Measurements from ENCODE around the gene TNK1.
"Not testable (repeated sequence)": the region's sequence is repeated elsewhere in the genome, so short reads cannot be mapped to it uniquely, and the experiment has no call there.

Gene TNK1

DNA sequence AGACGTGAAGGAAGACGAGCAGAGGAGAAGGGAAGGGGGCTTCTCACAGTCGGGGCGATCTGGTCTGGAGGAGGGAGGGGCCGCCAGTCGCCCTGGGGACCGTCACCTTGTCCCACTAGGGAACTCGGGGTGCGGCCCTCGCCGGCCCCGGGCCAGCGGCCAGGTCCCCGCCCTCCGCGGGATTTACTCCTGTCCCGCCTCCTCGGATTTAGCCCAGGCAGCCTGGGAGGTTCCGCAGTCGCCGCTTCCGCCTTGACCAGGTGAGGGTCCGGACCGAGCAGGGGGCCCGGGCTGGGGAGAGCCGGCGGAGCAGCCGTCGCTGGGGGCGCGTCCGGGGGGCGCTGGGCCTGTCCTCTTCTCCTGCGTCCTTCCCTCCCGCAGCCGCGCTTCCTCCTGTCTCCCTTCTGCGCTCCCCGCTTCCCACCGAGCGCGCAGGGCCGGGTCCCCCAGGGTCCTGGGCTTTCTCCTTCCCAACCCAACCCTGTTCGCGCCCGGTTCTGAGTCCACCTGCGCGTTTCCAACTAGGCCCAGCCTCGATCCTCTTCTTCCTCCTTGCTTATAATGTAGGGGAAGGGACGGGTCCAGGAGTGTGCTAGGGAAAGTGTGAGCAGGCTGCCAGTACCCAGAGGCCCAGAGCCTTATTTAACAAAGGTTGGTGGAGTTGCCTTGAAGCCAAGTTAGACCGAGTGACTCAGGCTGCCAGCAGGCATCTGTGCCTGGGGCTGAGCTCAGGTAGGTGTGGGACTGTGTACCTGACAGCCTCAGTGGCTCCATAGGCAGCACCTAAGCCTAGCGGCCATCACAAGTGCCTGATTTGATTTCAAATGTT, at the start of gene TNK1:
TNK1 (plus strand) TSS at position 235 of the 829 bp plus-strand sequence. CDS start 1,838 bp downstream, outside the sequence.
- peak in 1 of 2 experiments; percentile 48 for DNase-seq

DNA sequence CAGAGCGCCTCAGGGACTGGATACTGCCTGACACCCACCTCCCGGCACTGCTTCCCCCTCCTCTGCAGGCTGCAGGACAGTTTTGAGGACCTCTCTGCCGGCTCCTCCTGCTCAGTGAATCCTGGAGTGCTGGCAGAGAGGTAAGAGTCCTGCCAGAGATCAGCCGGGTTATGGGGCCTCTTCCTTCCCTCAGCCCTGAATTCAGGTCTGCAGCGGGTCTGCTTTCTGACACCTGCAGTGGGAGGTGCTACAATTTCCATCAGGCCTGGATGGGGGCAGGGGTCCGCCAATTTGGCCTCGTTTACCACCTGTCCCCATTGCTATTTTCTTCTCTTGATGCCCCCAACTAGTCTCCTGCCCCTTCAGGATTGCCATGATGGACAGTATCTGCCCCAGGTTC, 48.8 kb upstream of the TNK1 start:
- DNase-seq: no peak

DNA sequence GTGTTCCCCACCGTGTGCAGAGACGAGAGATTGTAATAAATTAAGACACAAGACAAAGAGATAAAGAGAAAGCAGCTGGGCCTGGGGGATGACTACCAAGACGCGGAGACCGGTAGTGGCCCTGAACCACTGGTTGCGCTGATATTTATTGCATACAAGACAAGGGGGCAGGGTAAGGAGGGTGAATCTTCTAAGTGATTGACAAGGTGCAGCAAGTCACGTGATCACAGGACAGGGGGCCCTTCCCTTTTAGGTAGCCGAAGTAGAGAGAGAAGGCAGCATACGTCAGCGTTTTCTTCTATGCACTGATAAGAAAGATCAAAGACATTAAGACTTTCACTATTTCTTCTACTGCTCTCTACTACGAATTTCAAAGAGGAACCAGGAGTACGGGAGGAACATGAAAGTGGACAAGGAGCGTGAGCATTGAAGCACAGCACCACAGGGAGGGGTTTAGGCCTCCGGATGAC, 48.3 kb upstream of the TNK1 start:
- not testable (repeated sequence) for DNase-seq

DNA sequence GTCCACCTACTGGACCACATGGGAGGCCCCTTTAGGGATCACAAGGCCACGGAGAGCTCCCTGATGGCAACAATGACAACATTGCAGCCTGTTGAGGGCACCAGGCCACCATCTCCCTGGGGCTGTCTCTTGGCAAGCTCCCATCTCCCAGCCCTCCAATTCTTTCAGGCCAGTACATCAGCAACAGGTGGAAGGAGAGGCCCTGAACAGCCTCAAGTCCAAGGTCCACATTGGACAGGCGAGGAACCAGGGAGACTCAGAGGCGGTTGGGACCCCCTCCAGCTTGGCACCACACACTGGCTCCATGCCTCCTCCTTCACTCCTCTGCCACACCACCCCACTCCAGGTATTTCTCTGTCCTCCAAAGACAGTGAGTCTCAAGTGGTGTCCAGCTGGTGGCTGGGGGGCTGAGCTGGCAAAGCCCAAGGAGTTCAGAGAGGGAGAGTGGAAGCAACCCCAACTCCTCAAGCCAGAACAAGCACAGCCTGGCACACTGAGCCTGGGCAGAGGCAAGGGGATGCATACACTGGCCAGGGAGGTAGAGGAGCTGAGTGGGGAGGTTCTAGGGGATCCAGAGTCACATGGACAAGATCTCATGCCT, 45.9 kb upstream of the TNK1 start:
- DNase-seq: no peak

DNA sequence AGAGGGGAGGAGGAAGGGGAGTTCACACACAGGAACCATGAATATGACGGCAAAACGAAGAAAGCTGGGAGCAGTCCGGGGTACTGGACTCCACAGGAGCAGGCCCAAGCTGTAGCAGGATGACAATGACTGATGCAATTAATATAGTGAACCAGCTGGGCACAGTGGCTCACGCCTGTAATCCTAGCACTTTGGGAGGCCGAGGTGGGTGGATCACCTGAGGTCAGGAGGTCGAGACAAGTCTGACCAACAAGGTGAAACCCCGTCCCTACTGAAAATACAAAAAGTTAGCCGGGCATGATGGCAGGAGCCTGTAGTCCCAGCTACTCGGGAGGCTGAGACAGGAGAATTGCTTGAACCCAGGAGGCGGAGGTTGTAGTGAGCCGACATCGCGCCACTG, 45.1 kb upstream of the TNK1 start:
- DNase-seq: not testable (repeated sequence)

DNA sequence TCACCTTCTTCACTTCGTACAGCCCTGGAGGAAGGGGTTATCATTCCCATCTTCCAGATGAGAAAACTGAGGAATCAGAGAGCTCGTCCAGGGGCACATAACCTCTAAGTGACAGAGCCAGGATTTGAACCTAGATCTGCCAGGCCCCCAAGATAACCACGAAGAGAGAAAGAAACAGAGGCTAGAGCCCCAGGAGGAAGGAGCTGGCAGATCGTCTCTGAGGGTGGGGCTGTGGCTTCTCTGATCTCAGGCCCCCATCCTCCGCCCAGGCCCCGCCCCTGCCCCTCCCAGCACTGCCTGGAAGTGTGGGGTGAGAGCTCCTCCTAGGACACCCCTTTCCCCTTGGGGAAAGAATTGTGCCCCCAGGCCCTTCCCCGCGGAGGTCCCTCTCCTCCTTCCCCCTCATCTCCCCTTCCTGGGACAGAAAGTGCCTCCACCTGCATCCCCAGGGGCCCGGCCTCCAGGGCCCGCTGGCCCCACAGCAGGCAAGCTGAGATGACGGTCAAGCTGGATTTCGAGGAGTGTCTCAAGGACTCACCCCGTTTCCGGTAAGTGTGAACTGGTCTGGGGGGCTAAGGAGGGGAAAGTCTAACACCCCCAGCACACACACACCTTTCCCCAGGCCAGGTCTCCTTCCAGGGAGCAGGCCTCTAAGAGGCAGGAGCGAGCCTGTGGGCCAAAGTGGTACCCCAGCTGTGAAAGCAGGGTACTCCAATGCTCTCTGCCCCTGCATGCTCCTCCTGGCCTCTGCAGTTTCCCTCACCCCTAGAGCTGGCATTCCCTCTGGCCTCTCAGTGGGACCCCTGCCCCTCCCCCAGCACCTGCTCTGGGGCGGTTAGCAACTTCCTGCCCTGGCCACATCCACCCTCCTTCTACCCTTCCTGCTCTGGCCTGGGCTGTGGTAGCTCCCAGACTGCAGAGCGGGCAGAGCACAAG, 44.4 kb upstream of the TNK1 start, which contains the start of gene ACAP1:
ACAP1 (plus strand) TSS at position 290 of the 936 bp plus-strand sequence; CDS start at position 496, 206 bp downstream.
- no peak for DNase-seq

DNA sequence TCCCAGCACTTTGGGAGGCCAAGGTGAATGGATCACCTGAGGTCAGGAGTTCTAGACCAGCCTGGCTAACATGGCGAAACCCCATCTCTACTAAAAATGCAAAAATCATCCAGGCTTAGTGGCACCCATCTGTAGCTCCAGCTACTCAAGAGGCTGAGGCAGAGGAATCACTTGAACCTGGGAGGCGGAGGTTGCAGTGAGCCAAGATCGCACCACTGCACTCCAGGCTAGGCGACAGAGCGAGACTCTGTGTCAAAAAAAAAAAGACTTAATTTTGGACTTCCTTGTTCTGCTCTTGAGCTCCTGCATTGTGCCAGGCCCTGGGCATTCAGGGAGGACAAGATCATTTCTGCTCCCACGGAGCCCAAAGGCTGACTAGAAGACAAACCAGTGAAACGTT, 43.3 kb upstream of the TNK1 start:
- not testable (repeated sequence) for DNase-seq

DNA sequence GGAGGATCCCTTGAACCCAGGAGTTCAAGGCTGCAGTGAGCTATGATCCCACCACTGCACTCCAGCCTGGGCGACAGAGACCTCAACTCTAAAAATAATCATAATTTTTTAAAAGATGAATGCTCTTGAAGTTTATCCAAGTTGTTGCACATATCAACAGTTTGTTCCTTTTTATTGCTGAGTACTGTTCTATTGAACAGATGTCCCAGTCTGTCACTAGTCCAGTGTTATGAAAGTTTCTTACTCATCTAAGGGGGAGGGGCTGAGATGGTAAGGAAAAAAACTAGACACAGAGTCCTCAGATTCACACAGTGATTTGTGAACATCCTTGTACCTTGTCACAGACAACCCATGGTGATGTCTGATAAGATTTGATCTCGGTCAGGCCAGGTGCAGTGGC, 40.7 kb upstream of the TNK1 start:
- no peak for DNase-seq

DNA sequence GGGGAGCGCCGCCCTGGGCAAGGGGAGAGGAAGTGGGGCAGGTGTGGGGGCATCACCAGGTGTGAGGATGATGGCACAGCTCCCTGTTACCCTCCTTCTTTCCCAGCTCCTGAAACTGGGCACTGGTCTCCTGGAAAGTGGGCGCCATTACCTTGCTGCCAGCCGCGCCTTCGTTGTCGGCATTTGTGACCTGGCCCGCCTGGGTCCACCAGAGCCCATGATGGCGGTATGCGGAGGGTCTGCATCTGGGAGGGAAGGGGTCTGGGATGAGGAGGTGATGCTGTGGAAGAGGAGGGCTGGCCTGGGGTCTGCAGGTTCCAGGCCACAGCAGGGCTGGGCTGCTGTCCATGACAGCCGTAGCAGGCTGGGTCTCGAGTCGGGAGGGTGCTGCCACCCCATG, 39.0 kb upstream of the TNK1 start:
- DNase-seq: no peak

DNA sequence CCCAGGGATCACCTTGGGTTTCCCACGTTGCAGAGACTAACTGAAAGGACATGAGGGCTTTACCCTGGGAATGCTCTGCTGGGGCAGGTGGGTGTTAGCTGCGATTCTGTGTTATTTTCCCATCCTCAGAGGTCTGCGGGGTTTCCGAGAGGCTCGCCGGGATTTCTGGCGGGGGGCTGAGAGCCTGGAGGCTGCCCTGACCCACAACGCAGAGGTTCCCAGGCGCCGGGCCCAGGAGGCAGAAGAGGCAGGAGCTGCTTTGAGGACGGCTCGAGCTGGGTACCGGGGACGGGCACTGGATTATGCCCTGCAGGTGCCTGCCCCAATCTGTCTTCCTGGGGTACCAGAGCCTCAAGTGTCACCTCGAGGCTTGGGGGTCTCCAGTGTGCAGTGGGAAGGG, 37.6 kb upstream of the TNK1 start:
- no peak for DNase-seq

DNA sequence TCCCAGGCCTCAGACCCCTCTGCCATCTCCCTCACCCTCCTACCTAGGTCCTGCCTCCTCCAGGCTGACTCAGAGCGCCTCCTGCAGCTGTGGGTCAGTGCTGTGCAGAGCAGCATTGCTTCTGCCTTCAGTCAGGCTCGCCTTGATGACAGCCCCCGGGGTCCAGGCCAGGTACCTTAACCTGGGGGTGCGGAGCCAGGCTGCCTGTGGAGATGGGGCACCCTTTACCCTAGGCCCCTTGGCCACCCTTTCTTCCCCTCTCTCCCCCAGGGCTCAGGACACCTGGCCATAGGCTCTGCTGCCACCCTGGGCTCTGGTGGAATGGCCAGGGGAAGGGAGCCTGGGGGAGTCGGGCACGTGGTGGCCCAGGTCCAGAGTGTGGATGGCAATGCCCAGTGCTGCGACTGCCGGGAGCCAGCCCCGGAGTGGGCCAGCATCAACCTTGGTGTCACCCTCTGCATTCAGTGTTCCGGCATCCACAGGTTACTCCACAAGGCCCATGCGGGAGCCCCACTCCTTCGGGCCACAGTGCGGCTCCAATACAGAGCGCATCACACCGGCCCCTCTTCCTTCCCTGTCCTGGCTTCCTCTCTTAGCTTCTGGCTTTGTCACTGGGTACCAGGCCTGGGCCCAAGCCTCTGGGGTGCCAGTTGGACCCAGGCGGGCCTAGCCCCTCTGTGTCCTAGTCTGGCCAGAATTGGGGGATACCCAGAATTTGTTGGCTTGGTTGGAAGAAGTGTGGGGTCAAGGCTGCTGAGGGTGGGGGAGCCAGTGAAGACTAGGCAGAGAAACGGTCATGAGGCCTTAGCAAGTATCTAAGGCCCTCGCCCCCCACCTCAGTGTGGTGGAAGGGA, 33.9 kb upstream of the TNK1 start:
- no peak for DNase-seq

DNA sequence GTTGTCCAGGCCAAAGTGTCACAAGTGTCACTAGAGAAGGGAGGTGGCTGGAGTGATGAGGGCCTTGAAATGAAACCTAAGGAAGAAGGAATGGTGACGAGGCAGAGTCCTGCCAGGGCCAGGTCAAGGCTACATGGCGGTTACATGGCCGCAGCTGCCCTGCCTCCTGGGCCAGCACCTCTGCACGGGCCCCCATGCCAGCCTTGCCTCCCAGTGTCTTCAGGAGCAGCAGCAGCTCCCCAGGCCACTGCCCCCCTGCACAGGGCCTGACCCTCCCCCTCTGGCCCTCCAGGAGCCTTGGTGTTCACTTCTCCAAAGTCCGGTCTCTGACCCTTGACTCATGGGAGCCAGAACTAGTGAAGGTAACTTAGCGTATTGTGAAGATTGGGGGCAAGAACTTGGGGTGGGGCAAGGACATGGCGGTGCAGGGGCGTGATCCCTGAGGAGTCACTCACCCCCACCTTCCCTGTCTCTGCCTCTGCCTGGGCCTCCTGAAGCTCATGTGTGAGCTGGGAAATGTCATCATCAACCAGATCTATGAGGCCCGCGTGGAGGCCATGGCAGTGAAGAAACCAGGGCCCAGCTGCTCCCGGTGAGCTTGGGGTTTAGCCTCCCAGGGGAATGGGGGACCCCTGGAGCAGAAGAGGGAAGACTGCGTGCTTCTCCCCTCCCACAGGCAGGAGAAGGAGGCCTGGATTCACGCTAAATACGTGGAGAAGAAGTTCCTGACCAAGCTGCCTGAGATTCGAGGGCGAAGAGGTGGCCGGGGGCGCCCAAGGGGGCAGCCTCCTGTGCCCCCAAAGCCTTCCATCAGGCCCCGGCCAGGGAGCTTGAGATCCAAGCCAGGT, 33.0 kb upstream of the TNK1 start:
- DNase-seq: no peak

DNA sequence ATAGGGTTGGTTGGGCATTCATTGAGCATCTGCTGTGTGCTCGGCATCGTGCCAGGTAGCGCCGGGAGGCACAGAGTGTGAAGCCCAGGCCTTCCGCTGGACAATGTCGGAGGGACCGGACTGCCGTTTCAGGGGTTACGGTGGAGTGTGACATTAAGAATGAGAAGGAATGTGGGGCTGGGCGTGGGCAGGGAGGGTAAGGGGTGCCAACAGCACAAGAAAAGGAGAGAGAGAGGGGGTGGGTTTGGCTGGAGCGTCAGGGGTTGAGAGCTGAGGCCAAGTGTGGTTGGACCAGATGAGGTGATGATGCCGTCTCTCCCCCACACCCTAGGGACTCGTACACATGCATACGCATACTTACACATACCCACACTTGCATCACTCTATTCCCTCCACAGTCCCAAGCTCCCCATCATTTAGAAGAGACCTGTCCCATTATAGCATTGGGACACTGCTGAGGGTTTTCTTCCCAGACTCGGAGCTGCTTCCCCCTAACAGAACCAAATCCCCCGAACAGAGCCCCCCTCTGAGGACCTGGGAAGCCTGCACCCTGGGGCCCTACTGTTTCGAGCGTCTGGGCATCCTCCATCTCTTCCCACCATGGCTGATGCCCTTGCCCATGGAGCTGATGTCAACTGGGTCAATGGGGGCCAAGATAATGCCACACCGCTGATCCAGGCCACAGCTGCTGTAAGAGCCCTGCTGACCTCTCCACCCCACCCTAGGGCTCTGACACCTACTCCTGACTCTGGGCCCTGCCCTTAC, 32.2 kb upstream of the TNK1 start:
- no peak for DNase-seq

DNA sequence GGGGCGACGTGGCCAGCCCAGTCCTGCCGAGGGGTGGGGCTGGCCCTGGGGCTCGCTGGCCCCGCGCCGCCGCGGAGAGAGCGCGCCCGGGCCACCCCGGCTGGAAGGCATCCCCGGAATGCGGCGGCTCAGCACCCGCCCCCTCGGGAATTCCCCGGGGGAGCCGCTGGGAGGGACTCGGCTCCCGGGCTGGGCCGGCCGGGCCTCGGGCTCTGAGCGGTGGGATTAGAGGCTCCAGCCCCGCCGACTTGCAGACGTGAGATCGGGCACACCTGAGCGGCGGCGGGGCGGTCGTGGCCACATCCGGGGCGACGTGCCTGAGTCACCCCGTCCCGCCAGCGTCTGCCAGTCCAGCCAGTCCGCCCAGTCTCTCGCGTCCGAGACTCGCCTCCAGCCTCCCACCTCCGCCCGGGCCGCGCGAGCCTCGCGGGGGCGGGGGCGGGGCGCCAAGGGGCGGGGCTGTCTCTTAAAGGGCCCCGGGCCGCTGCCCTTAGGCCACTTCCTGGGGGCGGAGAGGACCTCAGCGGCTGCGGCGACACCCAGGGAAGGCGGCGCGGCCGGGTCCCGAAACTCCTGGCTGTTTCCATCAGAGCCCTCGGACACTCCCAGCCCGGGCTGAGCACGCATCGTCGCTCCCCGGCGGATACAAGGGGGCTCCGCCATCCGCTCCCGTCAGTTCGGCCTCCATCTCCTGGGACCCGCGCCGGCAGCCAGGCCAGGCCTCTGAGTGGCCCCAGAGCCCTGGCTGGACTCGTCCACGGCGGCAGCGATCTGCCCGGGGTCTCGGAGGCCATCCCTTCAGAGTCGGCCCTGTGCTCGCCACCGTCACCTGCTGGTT, 29.0 kb upstream of the TNK1 start, which contains the start of gene KCTD11:
KCTD11 (plus strand) TSS at position 498 of the 838 bp plus-strand sequence.
- peak in 1 of 2 experiments; percentile 76 for DNase-seq

DNA sequence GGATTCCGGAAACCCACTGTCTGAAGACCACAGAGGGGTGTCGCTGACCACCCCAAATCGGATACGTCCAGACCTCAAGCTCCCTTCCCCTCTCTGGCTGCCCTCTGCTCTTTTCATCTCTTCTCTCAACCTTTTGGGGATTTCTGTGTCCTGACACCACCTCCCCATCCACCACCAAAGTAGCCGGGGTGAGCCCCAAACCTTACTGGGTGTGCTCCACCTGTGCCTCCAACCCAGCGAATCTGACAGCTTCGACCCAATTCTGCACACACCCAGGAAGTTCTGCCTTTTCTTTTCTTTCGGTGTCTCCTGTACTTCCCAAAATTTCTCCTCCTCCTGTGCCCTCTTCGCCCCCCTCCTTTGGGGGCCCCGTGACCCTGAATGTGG, 28.4 kb upstream of the TNK1 start:
- no peak for DNase-seq

DNA sequence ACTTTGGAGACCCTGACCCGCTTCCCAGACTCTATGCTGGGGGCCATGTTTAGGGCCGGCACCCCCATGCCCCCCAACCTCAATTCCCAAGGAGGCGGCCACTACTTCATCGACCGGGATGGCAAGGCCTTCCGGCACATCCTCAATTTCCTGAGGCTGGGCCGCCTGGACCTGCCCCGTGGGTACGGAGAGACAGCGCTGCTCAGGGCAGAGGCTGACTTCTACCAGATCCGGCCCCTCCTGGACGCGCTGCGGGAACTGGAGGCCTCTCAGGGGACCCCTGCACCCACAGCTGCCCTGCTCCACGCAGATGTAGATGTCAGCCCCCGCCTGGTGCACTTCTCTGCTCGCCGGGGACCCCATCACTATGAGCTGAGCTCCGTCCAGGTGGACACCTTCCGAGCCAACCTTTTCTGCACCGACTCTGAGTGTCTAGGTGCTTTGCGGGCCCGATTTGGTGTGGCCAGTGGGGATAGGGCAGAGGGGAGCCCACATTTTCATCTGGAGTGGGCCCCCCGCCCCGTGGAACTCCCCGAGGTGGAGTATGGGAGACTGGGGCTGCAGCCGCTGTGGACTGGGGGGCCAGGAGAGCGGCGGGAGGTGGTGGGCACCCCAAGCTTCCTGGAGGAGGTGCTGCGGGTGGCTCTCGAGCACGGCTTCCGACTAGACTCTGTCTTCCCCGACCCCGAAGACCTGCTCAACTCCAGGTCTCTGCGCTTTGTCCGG, 27.8 kb upstream of the TNK1 start:
- DNase-seq: no peak

DNA sequence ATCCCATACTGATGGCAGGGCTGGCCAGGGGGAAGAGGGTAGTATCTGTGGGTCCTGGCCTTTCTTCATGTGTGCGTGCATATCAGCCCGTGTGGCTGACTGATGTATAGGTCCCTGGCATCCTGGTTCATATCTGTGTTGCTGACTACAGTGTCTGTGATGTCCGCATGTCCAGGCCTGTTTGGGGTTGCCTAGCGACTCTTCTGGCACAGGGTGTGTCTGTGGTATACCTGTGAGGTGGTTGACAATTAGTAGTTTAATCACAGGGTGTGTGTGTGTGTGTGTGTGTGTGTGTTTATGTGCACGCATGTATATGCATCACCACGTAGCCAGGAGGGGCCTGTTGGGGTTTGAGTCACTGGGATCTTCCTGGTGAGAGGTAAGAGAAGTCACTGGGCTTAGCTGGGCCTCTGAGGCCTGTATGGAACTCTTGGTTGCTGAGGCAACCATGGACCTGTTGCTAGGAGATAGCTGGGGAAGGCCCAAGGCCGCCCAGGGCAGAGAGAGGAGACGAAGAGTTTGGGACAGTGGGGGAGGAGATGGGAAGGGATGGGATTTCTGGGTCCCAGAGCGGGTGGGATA, 26.5 kb upstream of the TNK1 start:
- DNase-seq: peak in 1 of 2 experiments; percentile 22

DNA sequence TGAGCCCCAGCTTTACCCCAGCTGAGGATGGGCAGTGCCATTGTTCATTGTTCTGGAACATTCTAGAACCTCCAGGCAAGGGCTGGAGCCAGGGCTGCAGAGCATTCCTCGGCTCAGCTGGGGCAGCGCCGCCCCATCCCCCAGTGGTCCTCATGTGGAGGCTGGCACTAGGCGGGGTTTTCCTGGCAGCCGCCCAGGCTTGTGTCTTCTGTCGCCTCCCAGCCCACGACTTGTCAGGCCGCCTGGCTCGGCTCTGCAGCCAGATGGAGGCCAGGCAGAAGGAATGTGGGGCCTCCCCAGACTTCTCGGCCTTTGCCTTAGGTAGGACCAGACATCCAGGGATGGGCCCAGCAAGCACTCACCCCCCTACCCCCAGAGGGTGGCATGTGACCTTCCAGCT, 25.8 kb upstream of the TNK1 start, which contains the start of gene TMEM95:
TMEM95 (plus strand) TSS at position 104 of the 400 bp plus-strand sequence; CDS start at position 153, 49 bp downstream.
- no peak for DNase-seq
